Smooth muscle cell (in vitro differentiated cells): Measurements from ENCODE around the gene SFTPA2. TPM values are rescaled to one million over a fixed set of nuclear protein-coding genes. Genes with fewer than 3 reads are reported as not detected.
"Not testable (repeated sequence)": the region's sequence is repeated elsewhere in the genome, so short reads cannot be mapped to it uniquely, and the experiment has no call there.

Experiments
- DNase-seq: peaks from one replicate; lab custom pipeline; 2025; ENCODE audit not compliant: unreplicated experiment; lab: John Stamatoyannopoulos, UW
- H2AFZ ChIP-seq: fragments of 200-600 bp; sonication (generic); 2 replicates; pipeline ENCODE4 v1.6.0; 2016; ENCODE audit warnings: antibody characterized with exemption, low read depth, mild to moderate bottlenecking
- H3F3A ChIP-seq: fragments of 200-600 bp; sonication (generic); 2 replicates; pipeline ENCODE4 v1.6.0; 2017; ENCODE audit warnings: antibody characterized with exemption, low read depth
- H3K27ac ChIP-seq: fragments of 200-600 bp; sonication (generic); 2 replicates; pipeline ENCODE4 v1.5.1; 2016; ENCODE audit warnings: low read depth, mild to moderate bottlenecking
- H3K27me3 ChIP-seq: fragments of 200-600 bp; sonication (generic); 2 replicates; pipeline ENCODE4 v1.6.1; 2016; ENCODE audit warnings: low read depth, mild to moderate bottlenecking
- H3K36me3 ChIP-seq: fragments of 200-600 bp; sonication (generic); 2 replicates; pipeline ENCODE4 v1.5.1; 2016; ENCODE audit warnings: low read depth
- H3K4me1 ChIP-seq: fragments of 200-600 bp; sonication (generic); 2 replicates; pipeline ENCODE4 v1.5.1; 2016; ENCODE audit warnings: low read depth
- H3K4me2 ChIP-seq: fragments of 200-600 bp; sonication (generic); 2 replicates; pipeline ENCODE4 v1.6.0; 2016; ENCODE audit warnings: mild to moderate bottlenecking
- H3K4me3 ChIP-seq: fragments of 200-600 bp; sonication (generic); 2 replicates; pipeline ENCODE4 v1.5.1; 2016; ENCODE audit warnings: mild to moderate bottlenecking
- H3K79me2 ChIP-seq: fragments of 200-600 bp; sonication (generic); 2 replicates; pipeline ENCODE4 v1.6.0; 2016; ENCODE audit warnings: low read depth, mild to moderate bottlenecking
- H3K9ac ChIP-seq: fragments of 200-600 bp; sonication (generic); 2 replicates; pipeline ENCODE4 v1.6.0; 2016; ENCODE audit warnings: low read depth
- H3K9me3 ChIP-seq: fragments of 200-600 bp; sonication (generic); replicated peaks from 2 replicates; pipeline ENCODE4 v1.5.1; 2016; ENCODE audit warnings: low read depth
- H4K20me1 ChIP-seq: fragments of 200-600 bp; sonication (generic); 2 replicates; pipeline ENCODE4 v1.6.0; 2016; ENCODE audit warnings: low read depth
- CTCF ChIP-seq: fragments of 200-600 bp; sonication (generic); IDR thresholded peaks from 2 replicates; pipeline ENCODE4 v1.5.1; 2017; ENCODE audit warnings: borderline replicate concordance, mild to moderate bottlenecking, antibody characterized with exemption; ENCODE audit not compliant: insufficient read depth, poor library complexity, severe bottlenecking
- WGBS: methylation state at CpG from one replicate; pipeline ENCODE4 v1.1.7; 2016; ENCODE audit warnings: low lambda C conversion rate; 5-methylcytosine and 5-hydroxymethylcytosine counted together
- polyA plus RNA-seq: library from polyadenylated mRNA; unstranded; fragments of >200 nt; fragmentation: Nextera tagmentation; extraction: Ambion mirVana; gene quantifications from 2 replicates; pipeline ENCODE4 v1.2.1, GENCODE V29; 2016
- total RNA-seq: library from RNA; depleted of rRNA; stranded (reverse); fragments of >200 nt; gene quantifications from 2 replicates; pipeline ENCODE4 v1.2.3, GENCODE V29; 2014

The SFTPA2 gene
- total and polyA plus RNA-seq, 2 experiments from 2014 or later, result 0.79 TPM; not detected in 1

DNA sequence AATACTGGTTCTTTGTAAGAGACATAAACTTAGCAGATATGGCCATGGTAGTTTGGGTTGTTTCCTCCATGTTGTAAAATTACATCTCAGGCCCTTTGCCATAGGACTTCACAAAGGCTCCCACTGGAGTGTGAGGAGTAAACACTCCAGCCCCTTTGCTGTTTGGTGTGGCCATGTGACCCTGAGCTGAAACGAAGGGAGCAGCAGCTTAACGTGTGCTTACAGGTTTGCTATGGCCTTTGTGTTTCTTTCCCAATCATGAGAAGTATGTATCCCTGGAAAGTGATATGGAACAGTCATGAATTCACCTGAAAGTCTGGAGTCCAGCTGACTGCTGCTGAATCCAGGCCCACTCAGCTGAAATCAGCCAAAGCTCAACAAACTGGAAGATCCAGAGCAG is 26.7 kb upstream of the SFTPA2 start:
- Histone ChIP-seq H3K4me2 (no peak overlapping the region), H2AFZ (no peak overlapping the region), H4K20me1 (no peaks in the 10 kb centered on the region), H3K9me3 (no peaks in the 10 kb centered on the region), H3K36me3 (no peaks in the 10 kb centered on the region), H3F3A (no peaks in the 10 kb centered on the region), H3K27me3 (peaks cover 11% of the 10 kb centered on the region), H3K9ac (no peak overlapping the region), H3K4me3 (no peak overlapping the region), H3K4me1 (no peaks in the 10 kb centered on the region), H3K27ac (no peak overlapping the region), H3K79me2 (no peaks in the 10 kb centered on the region)
- 72% methylated on average over 2 of the region's 2 CpGs for whole genome bisulfite sequencing
- TF ChIP-seq CTCF, result no peak
- DNase-seq, result no peak

GRCh38 chr10:79585870-79586527 is 25.8 kb upstream of the SFTPA2 start:
- DNase-seq, result no peak
- Histone ChIP-seq H2AFZ (no peak overlapping the region), H3K4me3 (no peak overlapping the region), H3K4me2 (no peak overlapping the region), H3F3A (no peaks in the 10 kb centered on the region), H3K36me3 (no peaks in the 10 kb centered on the region), H4K20me1 (no peaks in the 10 kb centered on the region), H3K79me2 (no peaks in the 10 kb centered on the region), H3K27me3 (peaks cover 13% of the 10 kb centered on the region), H3K9ac (no peak overlapping the region), H3K27ac (no peak overlapping the region), H3K9me3 (no peaks in the 10 kb centered on the region), H3K4me1 (no peaks in the 10 kb centered on the region)
- TF ChIP-seq CTCF, result no peak
- WGBS, result 93% methylated on average over 11 of the region's 11 CpGs

DNA sequence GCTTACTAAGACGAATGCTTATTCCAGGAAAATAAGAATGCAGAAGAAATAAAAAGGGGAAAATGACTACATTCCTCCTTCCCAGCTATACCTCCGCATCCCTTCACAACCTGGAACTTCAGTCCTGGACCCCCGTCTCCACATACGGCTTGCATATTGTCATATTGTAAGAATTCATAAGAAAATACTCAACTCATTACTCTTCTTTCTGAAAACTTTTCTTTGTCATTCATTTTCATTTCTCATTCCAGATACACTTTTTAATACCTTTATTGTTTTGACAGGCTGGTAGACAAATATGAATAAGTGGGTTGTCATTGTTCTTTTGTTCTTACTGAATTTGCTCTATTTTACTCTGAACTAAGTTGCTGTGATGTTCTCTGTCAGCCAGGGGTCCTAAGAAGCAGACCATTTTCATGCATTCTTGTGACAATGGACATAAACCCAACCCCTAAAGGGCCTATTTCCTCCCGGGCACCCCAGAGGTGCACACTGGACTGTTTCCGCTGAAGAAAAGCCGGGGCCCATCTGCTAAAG is 23.3 kb upstream of the SFTPA2 start:
- Histone ChIP-seq H3K79me2 (no peaks in the 10 kb centered on the region), H4K20me1 (no peaks in the 10 kb centered on the region), H3K9ac (no peak overlapping the region), H3K4me2 (no peak overlapping the region), H3K4me3 (no peak overlapping the region), H3K9me3 (no peaks in the 10 kb centered on the region), H3K36me3 (no peaks in the 10 kb centered on the region), H3F3A (no peaks in the 10 kb centered on the region), H3K4me1 (no peaks in the 10 kb centered on the region), H2AFZ (no peak overlapping the region), H3K27ac (no peak overlapping the region), H3K27me3 (peaks cover 29% of the 10 kb centered on the region)
- 93% methylated on average over 7 of the region's 7 CpGs for WGBS
- DNase-seq, result no peak
- TF ChIP-seq CTCF, result no peak

GRCh38 chr10:79582954-79583353 is 22.7 kb upstream of the SFTPA2 start:
- H3K4me1 ChIP-seq, H3K4me2 ChIP-seq, H3K4me3 ChIP-seq, H3K79me2 ChIP-seq, H3K36me3 ChIP-seq, DNase-seq, H3K27ac ChIP-seq, H3K9ac ChIP-seq, H3K9me3 ChIP-seq, H3F3A ChIP-seq, H4K20me1 ChIP-seq, H2AFZ ChIP-seq: not testable (repeated sequence)
- 81% methylated on average over 6 of the region's 6 CpGs for WGBS
- H3K27me3 ChIP-seq, result peaks cover 30% of the 10 kb centered on the region
